IMR-90 (cell line): ENCODE results near the gene PSMG3. TPM values are rescaled to one million over a fixed set of nuclear protein-coding genes. Genes with fewer than 3 reads are reported as not detected.

Experiments
- ATAC-seq: fragments of 200-7000 bp; cut with Tn5 transposase; 2 replicates; pipeline ENCODE4 v1.9.1; 2020; ENCODE audit warnings: low read depth, mild to moderate bottlenecking, moderate library complexity
- BruUV-seq: library from RNA; stranded (reverse); fragments of 400-500 nt; replicated peaks from 2 replicates; lab custom pipeline; 2021; lab: Mats Ljungman, UMichigan
- CTCF ChIA-PET: fragments of 300-600 bp; formaldehyde crosslinking; extraction: SDS; loops from one replicate; lab custom pipeline; 2021; ENCODE audit warnings: antibody characterized with exemption; lab: Yijun Ruan, JAX
- POLR2A ChIA-PET: fragments of 300-600 bp; sonication (Branson Sonifier 250); formaldehyde crosslinking; loops from one replicate; lab custom pipeline; 2022; ENCODE audit warnings: antibody characterized with exemption; ENCODE audit not compliant: unreplicated experiment; lab: Charles Lee
- DNase-seq: peaks from one replicate; pipeline ENCODE4 v3.0.0; 2013
- H2AFZ ChIP-seq: replicated peaks from 2 replicates; pipeline ENCODE3; 2013; ENCODE audit warnings: low read length, mild to moderate bottlenecking; ENCODE audit not compliant: poor library complexity
- H2AK5ac ChIP-seq: 2 replicates; pipeline ENCODE4 v1.6.1; 2013; ENCODE audit warnings: low read depth, low read length, inconsistent platforms
- H2AK9ac ChIP-seq: replicated peaks from 2 replicates; pipeline ENCODE3; 2013; ENCODE audit warnings: mild to moderate bottlenecking, low read depth, low read length, moderate library complexity; ENCODE audit not compliant: poor library complexity
- H2BK120ac ChIP-seq: 2 replicates; pipeline ENCODE4 v1.6.1; 2013; ENCODE audit warnings: low read depth, low read length, inconsistent platforms
- H2BK15ac ChIP-seq: 3 replicates; pipeline ENCODE4 v1.6.1; 2013; ENCODE audit warnings: low read depth, low read length, inconsistent platforms
- H2BK20ac ChIP-seq: 2 replicates; pipeline ENCODE4 v1.6.1; 2013; ENCODE audit warnings: low read depth, mild to moderate bottlenecking, inconsistent platforms, low read length, moderate library complexity
- H2BK5ac ChIP-seq: 2 replicates; pipeline ENCODE4 v1.6.1; 2013; ENCODE audit warnings: mild to moderate bottlenecking, low read depth, low read length, inconsistent platforms; ENCODE audit not compliant: poor library complexity, severe bottlenecking
- H3K14ac ChIP-seq: replicated peaks from 2 replicates; pipeline ENCODE4 v1.6.1; 2013; ENCODE audit warnings: low read depth, low read length, inconsistent platforms
- H3K18ac ChIP-seq: 2 replicates; pipeline ENCODE4 v1.6.1; 2013; ENCODE audit warnings: low read depth, low read length, control low read depth
- H3K23ac ChIP-seq: 2 replicates; pipeline ENCODE4 v1.6.1; 2013; ENCODE audit warnings: low read depth, low read length, inconsistent platforms
- H3K27ac ChIP-seq: 2 replicates; pipeline ENCODE4 v1.5.1; 2013; ENCODE audit warnings: mild to moderate bottlenecking, control low read depth, low read length; ENCODE audit not compliant: insufficient read depth
- H3K27me3 ChIP-seq: 2 replicates; pipeline ENCODE4 v1.6.1; 2013; ENCODE audit warnings: low read length; ENCODE audit not compliant: control insufficient read depth, insufficient read depth
- H3K36me3 ChIP-seq: 2 replicates; pipeline ENCODE4 v1.6.1; 2013; ENCODE audit warnings: low read length, mixed read lengths; ENCODE audit not compliant: control insufficient read depth, insufficient read depth
- H3K4ac ChIP-seq: 2 replicates; pipeline ENCODE4 v1.6.1; 2013; ENCODE audit warnings: low read depth, low read length, inconsistent platforms
- H3K4me1 ChIP-seq: 2 replicates; pipeline ENCODE4 v1.6.1; 2013; ENCODE audit warnings: low read length, mixed read lengths; ENCODE audit not compliant: control insufficient read depth, insufficient read depth
- H3K4me2 ChIP-seq: 2 replicates; pipeline ENCODE4 v1.6.1; 2013; ENCODE audit warnings: low read depth, mild to moderate bottlenecking, control low read depth, low read length, moderate library complexity
- H3K4me3 ChIP-seq: 2 replicates; pipeline ENCODE4 v1.5.1; 2013; ENCODE audit warnings: low read depth, mild to moderate bottlenecking, control low read depth, low read length, moderate library complexity; ENCODE audit not compliant: insufficient read depth
- H3K56ac ChIP-seq: 2 replicates; pipeline ENCODE4 v1.6.1; 2013; ENCODE audit warnings: low read length, inconsistent platforms; ENCODE audit not compliant: insufficient read depth; ENCODE audit errors: extremely low read depth
- H3K79me1 ChIP-seq, 2 experiments: 2 replicates each; pipeline ENCODE4 v1.6.1; 2013; ENCODE audit warnings: low read length in 2 of 2, inconsistent platforms in 1 of 2, low read depth in 1 of 2
- H3K9ac ChIP-seq: 2 replicates; pipeline ENCODE4 v1.6.1; 2013; ENCODE audit warnings: low read depth, low read length, control low read depth
- H3K9me1 ChIP-seq: 2 replicates; pipeline ENCODE4 v1.6.1; 2013; ENCODE audit warnings: low read length, inconsistent platforms; ENCODE audit not compliant: insufficient read depth
- H3K9me3 ChIP-seq: 2 replicates; pipeline ENCODE4 v1.6.1; 2013; ENCODE audit warnings: low read length; ENCODE audit not compliant: control insufficient read depth, insufficient read depth
- H4K20me1 ChIP-seq: 2 replicates; pipeline ENCODE4 v1.6.1; 2013; ENCODE audit warnings: low read length, inconsistent platforms; ENCODE audit not compliant: insufficient read depth
- H4K5ac ChIP-seq: 2 replicates; pipeline ENCODE4 v1.6.1; 2013; ENCODE audit warnings: mild to moderate bottlenecking, low read depth, low read length, control low read depth
- H4K8ac ChIP-seq, 2 experiments: 2 replicates each; pipeline ENCODE4 v1.6.1; 2013; ENCODE audit warnings: low read depth in 2 of 2, low read length in 2 of 2, control low read depth in 1 of 2, inconsistent platforms in 1 of 2
- H4K91ac ChIP-seq: 2 replicates; pipeline ENCODE4 v1.6.1; 2013; ENCODE audit warnings: low read depth, low read length, inconsistent platforms; ENCODE audit not compliant: insufficient read depth
- WGBS, 2 experiments: methylation state at CpG; one replicate each; pipeline versions ENCODE4 v1.1.5 to v1.1.7; 2013; ENCODE audit warnings: missing lambda C conversion rate in 2 of 2; ENCODE audit not compliant: insufficient read length in 1 of 2; ENCODE audit errors: extremely low coverage in 2 of 2; 5-methylcytosine and 5-hydroxymethylcytosine counted together
- dilution Hi-C: fragments of 300-500 bp; cut with HindIII; formaldehyde crosslinking; loops from one replicate; pipeline ENCODE4 v1.14.3; 2018; ENCODE audit warnings: low sequenced_read_pairs; ENCODE audit not compliant: unreplicated experiment
- in situ Hi-C: fragments of 300-500 bp; cut with MboI; formaldehyde crosslinking; loops from 3 replicates; pipeline ENCODE4 v1.14.3; 2019; ENCODE audit warnings: low sequenced_read_pairs, inconsistent platforms, mixed read lengths
- intact Hi-C: fragments of 100-400 bp; cut with micrococcal nuclease; formaldehyde crosslinking; loops from 2 replicates; pipeline ENCODE4 v1.10.0; 2022
- polyA plus RNA-seq, 3 experiments: library from polyadenylated mRNA; depleted of rRNA; stranded (reverse); fragments of >200 nt; gene quantifications; 2 replicates each; pipeline ENCODE4 v1.2.3, GENCODE V29; 2012; ENCODE audit warnings: low replicate concordance in 1 of 3
- total RNA-seq: library from RNA; depleted of rRNA; stranded (reverse); fragments of >200 nt; gene quantifications from 2 replicates; pipeline ENCODE4 v1.2.3, GENCODE V29; 2012
- TF ChIP-seq, protein P1 (sequence below): fragments of 150-350 bp; IDR thresholded peaks from 2 replicates; pipeline ENCODE4 v1.6.1; 2016; ENCODE audit warnings: low read depth, mild to moderate bottlenecking, low read length, moderate library complexity, borderline replicate concordance

The PSMG3 gene
- total and polyA plus RNA-seq, 2 of the 4 experiments (the other 2 are of a cell fraction): 37.3 to 54.1 TPM

DNA sequence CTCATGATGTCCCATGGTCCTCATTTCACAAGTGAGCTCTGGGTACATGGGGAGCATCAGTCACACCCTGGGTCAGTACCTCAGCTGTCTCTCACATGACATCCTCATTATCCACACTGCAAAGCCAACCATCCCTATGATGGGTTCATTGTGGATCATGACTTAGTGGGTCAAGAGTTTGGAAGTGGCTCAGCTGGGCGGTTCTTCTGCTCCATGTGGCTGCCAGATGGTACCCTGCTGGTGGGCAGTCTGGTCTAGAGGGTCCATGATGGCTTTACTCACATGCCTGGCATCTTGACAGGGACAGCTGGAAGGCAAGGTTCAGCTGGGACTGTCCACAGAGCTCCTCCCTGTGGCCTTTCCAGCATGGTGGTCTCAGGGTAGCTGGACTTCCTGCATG lies 19.1 kb upstream of the PSMG3 start:
- Histone ChIP-seq H3K36me3 (no peaks in the 10 kb centered on the region), H3K4me2 (no peak overlapping the region), H2BK20ac (no peak overlapping the region), H3K4me1 (no peaks in the 10 kb centered on the region), H3K4ac (no peak overlapping the region), H2BK5ac (no peak overlapping the region), H3K18ac (no peak overlapping the region), H2AFZ (no peak overlapping the region), H4K5ac (no peak overlapping the region), H2BK15ac (no peak overlapping the region), H3K9me3 (peaks cover 13% of the 10 kb centered on the region), H3K4me3 (no peak overlapping the region), H3K9ac (no peak overlapping the region), H4K20me1 (no peaks in the 10 kb centered on the region; the same call in 1 of the 2 replicates), H3K9me1 (no peaks in the 10 kb centered on the region), H4K8ac (no peak overlapping the region), H2AK9ac (no peak overlapping the region), H3K14ac (no peak overlapping the region), H3K23ac (no peak overlapping the region), H3K27me3 (peaks cover 47% of the 10 kb centered on the region), H3K27ac (no peak overlapping the region), H4K91ac (no peak overlapping the region), H2BK120ac (no peak overlapping the region), H2AK5ac (no peak overlapping the region), H3K79me1 (no peaks in the 10 kb centered on the region), H3K56ac (no peak overlapping the region)
- DNase-seq (no peak), ATAC-seq (no peak)
- ChIA-PET POLR2A (no interaction called here), CTCF (no interaction called here)
- intact Hi-C loops: no loop called here
- dilution Hi-C loops: no loop called here
- no TSS peak for BruUV-seq
- WGBS, 2 experiments: no CpG with 5 or more reads among the region's 1 CpG
- TF ChIP-seq, protein P1, sequence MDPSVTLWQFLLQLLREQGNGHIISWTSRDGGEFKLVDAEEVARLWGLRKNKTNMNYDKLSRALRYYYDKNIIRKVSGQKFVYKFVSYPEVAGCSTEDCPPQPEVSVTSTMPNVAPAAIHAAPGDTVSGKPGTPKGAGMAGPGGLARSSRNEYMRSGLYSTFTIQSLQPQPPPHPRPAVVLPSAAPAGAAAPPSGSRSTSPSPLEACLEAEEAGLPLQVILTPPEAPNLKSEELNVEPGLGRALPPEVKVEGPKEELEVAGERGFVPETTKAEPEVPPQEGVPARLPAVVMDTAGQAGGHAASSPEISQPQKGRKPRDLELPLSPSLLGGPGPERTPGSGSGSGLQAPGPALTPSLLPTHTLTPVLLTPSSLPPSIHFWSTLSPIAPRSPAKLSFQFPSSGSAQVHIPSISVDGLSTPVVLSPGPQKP: no peak
- in situ Hi-C loops: loop anchor here (10.0 kb wide), 1 partner anchor 756 kb away; no protein-coding TSS in a partner anchor
